Stimulated activated CD4-positive, alpha-beta T cell treated with anti-CD3 and anti-CD28 coated beads, Interleukin-12 subunit alpha, Interleukin-12 subunit beta, amount 100 ng/mL, for 24 hours (primary cell): ENCODE results near the gene NEO1.

ENCODE experiments used
- DNase-seq, 2 experiments: peaks; one replicate each; pipeline ENCODE4 v3.0.0-alpha.2; 2020; ENCODE audit warnings: low read depth in 2 of 2

The NEO1 gene

GRCh38 chr15:73028831-73029451 is 23.3 kb upstream of the NEO1 start:
- no peak for DNase-seq

GRCh38 chr15:73030122-73030679 is 22.1 kb upstream of the NEO1 start:
- no peak for DNase-seq

- no peak for DNase-seq
Observed at GRCh38 chr15:73031648-73032047, 20.6 kb upstream of the NEO1 start.

- no peak for DNase-seq
Observed at GRCh38 chr15:73033611-73034010, 18.7 kb upstream of the NEO1 start.

- no peak for DNase-seq
Observed at GRCh38 chr15:73034221-73034620, 18.0 kb upstream of the NEO1 start.

- no peak for DNase-seq
Observed at GRCh38 chr15:73035221-73035620, 17.0 kb upstream of the NEO1 start.

- no peak for DNase-seq
Observed at GRCh38 chr15:73038220-73038619, 14.0 kb upstream of the NEO1 start.

- DNase-seq, result no peak
Observed at GRCh38 chr15:73046073-73046472, 6.2 kb upstream of the NEO1 start.

GRCh38 chr15:73047882-73048281 is 4.4 kb upstream of the NEO1 start:
- DNase-seq, result no peak

GRCh38 chr15:73048624-73049295 is 3.5 kb upstream of the NEO1 start:
- no peak for DNase-seq

GRCh38 chr15:73049564-73050215 is 2.6 kb upstream of the NEO1 start:
- DNase-seq, result no peak

- DNase-seq, result no peak
Observed at GRCh38 chr15:73050561-73051295, 1.5 kb upstream of the NEO1 start.

- no peak for DNase-seq
Observed at GRCh38 chr15:73051391-73051806, 864 bp upstream of the NEO1 start.

- DNase-seq, result peak in 1 of 2 experiments; percentile 6
Observed at GRCh38 chr15:73052653-73053397, 562 bp downstream of the NEO1 start.

- DNase-seq, result no peak
Observed at GRCh38 chr15:73053398-73053723, 1.1 kb downstream of the NEO1 start.

- no peak for DNase-seq
Observed at GRCh38 chr15:73054417-73054953, 2.2 kb downstream of the NEO1 start.

GRCh38 chr15:73056460-73056859 is 4.2 kb downstream of the NEO1 start:
- DNase-seq, result no peak

GRCh38 chr15:73058437-73058836 is 6.2 kb downstream of the NEO1 start:
- DNase-seq, result no peak

GRCh38 chr15:73065114-73065513 is 12.9 kb downstream of the NEO1 start:
- no peak for DNase-seq

- no peak for DNase-seq
Observed at GRCh38 chr15:73069109-73069508, 16.8 kb downstream of the NEO1 start.

- no peak for DNase-seq
Observed at GRCh38 chr15:73072894-73073293, 20.6 kb downstream of the NEO1 start.
